Adrenal gland (tissue), 5 donors: Measurements from ENCODE around the gene LY6G6F.

Experiments used
- CTCF ChIP-seq, 6 experiments: fragments of 450-650 bp in 4 of 6; fragments of 200-600 bp in 2 of 6; sonication (generic) in 1 of 6; IDR thresholded peaks; 1 replicate in 5 of 6; 2 replicates in 1 of 6; pipeline versions ENCODE4 v1.5.1 to v1.8.0; 2016 to 2021; ENCODE audit warnings: antibody characterized with exemption in 6 of 6, mild to moderate bottlenecking in 2 of 6, moderate library complexity in 1 of 6
- POLR2A ChIP-seq, 2 donors: fragments of 450-650 bp; IDR thresholded peaks; one replicate each; pipeline ENCODE4 v1.6.1; 2017; ENCODE audit warnings: antibody characterized with exemption in 2 of 2, mild to moderate bottlenecking in 2 of 2, moderate library complexity in 1 of 2
- donor health status: DM: no; HTN: no; CAD: no.

GRCh38 chr6:31752739-31753319 is 46.2 kb downstream of the LY6G6F start:
- TF ChIP-seq CTCF (IDR thresholded peaks at IDR 0.05) (no peak), POLR2A (IDR thresholded peaks at IDR 0.05) (no peak)
